Measurements from ENCODE around the gene MISFA.
"Not testable (repeated sequence)": the region's sequence is repeated elsewhere in the genome, so short reads cannot be mapped to it uniquely, and the experiment has no call there.

Gene MISFA

GRCh38 chr11:18599739-18600230 is at the start of gene MISFA:
TSS of gene MISFA (plus strand) at chr11:18599789. CDS start at chr11:18599929, 140 bp downstream.
- no peak for DNase-seq

- no peak for DNase-seq
Measured at GRCh38 chr11:18563090-18563730, 36.4 kb upstream of the MISFA start.

GRCh38 chr11:18564149-18564548 is 35.4 kb upstream of the MISFA start:
- no peak for DNase-seq

GRCh38 chr11:18566406-18566805 is 33.2 kb upstream of the MISFA start:
- DNase-seq = no peak

GRCh38 chr11:18567081-18567480 is 32.5 kb upstream of the MISFA start:
- DNase-seq = no peak

- no peak for DNase-seq
Measured at GRCh38 chr11:18575361-18575760, 24.2 kb upstream of the MISFA start.

- DNase-seq = peak; percentile 42
Measured at GRCh38 chr11:18578975-18579598, 20.5 kb upstream of the MISFA start.

GRCh38 chr11:18580113-18580766 is 19.3 kb upstream of the MISFA start:
- DNase-seq = no peak

- DNase-seq = no peak
Measured at GRCh38 chr11:18581825-18582224, 17.8 kb upstream of the MISFA start.

- DNase-seq = peak; percentile 88
Measured at GRCh38 chr11:18588297-18589252, 11.0 kb upstream of the MISFA start, which contains the start of gene UEVLD. TSS of gene UEVLD (minus strand) at chr11:18588734. CDS start at chr11:18588654, 80 bp downstream.

GRCh38 chr11:18590571-18590970 is 9.0 kb upstream of the MISFA start:
- no peak for DNase-seq

- not testable (repeated sequence) for DNase-seq
Measured at GRCh38 chr11:18594088-18594487, 5.5 kb upstream of the MISFA start.

GRCh38 chr11:18594999-18595749 is 4.4 kb upstream of the MISFA start:
- no peak for DNase-seq

GRCh38 chr11:18600915-18601569 is 1.5 kb downstream of the MISFA start:
- DNase-seq = no peak

GRCh38 chr11:18608376-18608775 is 8.8 kb downstream of the MISFA start:
- peak; percentile 19 for DNase-seq

- no peak for DNase-seq
Measured at GRCh38 chr11:18611196-18611595, 11.6 kb downstream of the MISFA start.

- DNase-seq = no peak
Measured at GRCh38 chr11:18612394-18612793, 12.8 kb downstream of the MISFA start.

- DNase-seq = no peak
Measured at GRCh38 chr11:18614667-18615066, 15.1 kb downstream of the MISFA start.

GRCh38 chr11:18615628-18616392 is 16.2 kb downstream of the MISFA start:
- peak; percentile 85 for DNase-seq

GRCh38 chr11:18617688-18618341 is 18.2 kb downstream of the MISFA start:
- DNase-seq = peak; percentile 73

Measured in hematopoietic multipotent progenitor cell treated with erythropoietin and hydrocortisone succinate and interleukin-3 and kit ligand, for 4 days (in vitro differentiated cells).